IMR-90 (cell line): Measurements from ENCODE around the gene NFASC.

Experiments used
- MAFK ChIP-seq: IDR thresholded peaks from 2 replicates; pipeline ENCODE4 v1.6.1; 2012; ENCODE audit warnings: low read depth, low read length, improper control_type of control experiment
- RAD21 ChIP-seq: IDR thresholded peaks from 2 replicates; pipeline ENCODE4 v1.6.1; 2012; ENCODE audit warnings: low read length, improper control_type of control experiment

GRCh38 chr1:204961765-204962419 lies 91.2 kb downstream of the NFASC start:
- TF ChIP-seq MAFK (no peak), RAD21 (no peak)
